HG03442 (cell line): ENCODE measurements around the gene DENND1A.

Experiments used
- ATAC-seq: cut with Tn5 transposase; IDR thresholded peaks from one replicate; pipeline ENCODE4 v1.9.1; 2021; ENCODE audit warnings: mild to moderate bottlenecking, moderate library complexity; ENCODE audit not compliant: unreplicated experiment

DENND1A gene

DNA sequence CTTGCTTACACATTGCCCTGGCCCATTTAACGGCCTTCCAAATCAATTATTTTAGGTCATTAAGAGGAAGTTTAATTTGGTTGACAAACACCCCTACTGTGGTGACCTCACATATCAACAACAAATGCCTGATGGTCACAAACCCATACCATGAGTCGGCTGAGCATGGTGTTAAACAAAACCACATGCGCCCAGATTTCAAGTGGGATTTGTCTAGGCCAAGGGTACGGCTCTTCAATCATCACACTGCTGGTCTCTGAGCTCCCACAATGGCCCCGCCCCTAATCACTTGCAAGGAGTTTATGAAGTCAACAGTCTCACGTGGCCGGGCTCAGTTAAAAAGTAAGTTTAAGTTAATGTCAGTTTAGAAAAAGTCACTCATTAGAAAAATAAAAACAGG lies 330.1 kb downstream of the DENND1A start:
- no peak for ATAC-seq

DNA sequence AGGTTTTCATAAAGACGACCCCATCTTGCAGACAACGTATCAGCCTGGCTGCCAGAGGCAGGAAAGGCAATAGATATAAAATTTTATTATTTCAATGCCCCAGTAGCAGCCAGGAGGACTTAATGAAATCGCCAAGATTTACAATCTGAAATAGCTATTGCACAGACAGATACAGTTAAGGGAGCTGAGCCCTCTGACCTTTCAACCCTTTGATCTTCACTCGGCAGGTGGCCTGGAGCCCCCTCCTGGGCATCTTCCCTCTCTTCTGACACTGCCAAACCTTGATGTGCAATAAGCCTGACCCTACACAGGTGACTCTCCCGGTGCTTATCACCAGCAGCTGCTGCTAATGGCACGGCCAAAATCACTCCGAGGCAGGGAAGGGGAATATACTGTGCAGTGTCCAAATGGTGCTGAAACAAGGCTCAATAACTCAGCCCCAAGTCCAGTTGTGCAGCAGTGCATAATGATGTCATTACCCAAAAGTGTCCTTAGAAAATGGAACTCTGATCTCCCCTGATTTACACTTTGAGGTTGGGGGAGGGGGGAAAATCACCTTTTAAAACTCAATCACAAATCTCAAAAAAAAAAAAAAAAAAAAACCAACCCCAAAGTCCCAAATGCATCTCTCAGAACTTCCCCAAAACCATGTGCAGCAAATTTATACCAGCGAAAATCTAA lies 331.9 kb downstream of the DENND1A start:
- ATAC-seq, result no peak

DNA sequence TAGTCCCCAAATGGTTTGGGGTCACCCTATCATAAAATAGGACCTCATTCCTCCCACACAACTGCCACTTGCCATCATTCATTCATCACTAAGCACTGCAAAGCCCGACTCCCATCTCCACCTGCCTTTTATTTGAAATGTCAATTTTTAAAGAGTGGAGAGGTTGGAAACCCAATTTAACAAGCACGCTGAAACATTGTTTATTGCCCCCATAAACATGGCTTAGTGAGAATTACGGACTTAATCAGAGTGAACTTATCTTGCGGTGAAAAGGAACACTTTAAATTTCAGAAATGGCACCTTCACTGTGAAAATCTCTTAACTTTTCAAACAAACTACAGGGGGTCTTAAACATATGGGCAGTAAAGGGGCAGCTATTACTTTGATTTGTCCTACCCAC lies 332.9 kb downstream of the DENND1A start:
- ATAC-seq, result no peak

DNA sequence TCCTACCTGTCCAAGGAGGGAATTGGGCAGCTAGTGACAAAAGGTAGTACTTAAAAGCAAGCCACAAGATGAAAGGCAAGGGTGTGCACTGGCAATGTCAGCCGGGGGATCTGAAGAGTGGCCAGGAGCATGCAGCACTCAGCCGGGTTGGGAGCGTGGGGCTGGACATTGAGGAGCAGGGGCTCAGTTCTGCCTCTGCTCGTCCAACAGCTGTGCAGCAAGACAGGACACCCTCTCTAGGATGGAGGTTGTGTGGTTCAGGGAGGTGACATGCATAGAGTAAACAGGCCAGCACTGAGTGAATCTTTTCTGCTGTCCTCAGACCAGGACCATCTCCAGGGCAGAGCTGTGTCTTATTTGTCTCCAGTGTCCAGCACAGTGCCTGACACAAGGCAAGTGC lies 338.6 kb downstream of the DENND1A start:
- ATAC-seq, result no peak

DNA sequence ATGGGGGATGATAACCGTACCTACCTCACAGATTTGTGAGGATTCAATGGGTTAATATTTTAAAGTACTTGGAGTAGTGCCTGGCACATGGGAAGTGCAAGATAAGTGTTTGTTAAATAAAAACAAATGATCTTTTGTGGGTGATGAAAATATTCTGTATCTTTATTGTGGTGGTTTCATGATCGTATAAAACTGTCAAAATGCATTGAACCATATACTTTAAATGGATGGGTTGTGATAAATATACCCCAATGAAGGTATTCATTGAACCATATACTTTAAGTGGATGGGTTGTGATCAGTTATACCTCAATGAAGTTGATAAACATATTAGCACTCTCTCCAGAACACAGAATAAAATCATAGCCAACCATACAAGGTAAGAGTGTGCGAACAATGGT lies 339.4 kb downstream of the DENND1A start:
- ATAC-seq, result no peak

DNA sequence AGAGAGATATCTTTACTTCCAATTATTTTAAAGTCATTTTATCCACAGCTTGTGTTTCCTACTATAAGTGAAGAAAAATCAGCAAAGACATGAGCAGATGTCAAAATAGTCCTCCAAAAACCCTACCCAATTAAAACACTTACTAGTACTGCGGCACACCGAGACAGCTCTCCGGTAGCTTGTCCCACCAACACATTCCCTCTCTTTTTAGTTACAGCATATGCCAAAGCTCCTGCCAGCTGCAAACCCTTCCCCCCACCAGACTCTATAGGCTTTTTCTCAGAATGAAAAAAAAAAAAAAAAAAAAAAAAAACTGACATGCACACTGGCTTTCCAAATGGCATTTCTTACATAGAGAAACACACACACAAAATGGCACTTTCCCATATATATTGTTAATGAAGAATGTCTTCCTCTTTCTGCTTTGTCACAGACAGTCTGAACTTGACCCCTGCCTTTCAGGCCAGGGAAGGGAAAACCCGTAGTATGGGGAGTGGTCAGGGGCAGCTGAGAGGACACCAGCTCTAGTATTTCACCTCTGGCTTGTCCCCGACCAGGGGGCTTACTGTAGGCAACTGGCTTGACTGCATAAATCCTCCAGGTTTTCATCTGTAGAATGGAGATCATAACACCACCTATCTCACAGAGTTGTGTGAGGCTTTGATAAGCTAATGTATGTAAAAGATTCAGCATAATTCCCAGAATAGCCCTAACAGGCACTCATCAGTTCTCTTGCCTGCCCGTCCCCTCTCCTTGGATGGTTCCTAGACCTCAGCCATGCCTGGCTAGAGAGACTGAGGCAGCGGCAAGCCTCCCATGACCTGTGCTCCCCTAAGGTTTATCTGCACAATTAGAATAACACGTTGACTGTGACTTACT lies 340.3 kb downstream of the DENND1A start:
- no peak for ATAC-seq

- no peak for ATAC-seq
Measured at GRCh38 chr9:123586275-123586674, 343.7 kb downstream of the DENND1A start.

DNA sequence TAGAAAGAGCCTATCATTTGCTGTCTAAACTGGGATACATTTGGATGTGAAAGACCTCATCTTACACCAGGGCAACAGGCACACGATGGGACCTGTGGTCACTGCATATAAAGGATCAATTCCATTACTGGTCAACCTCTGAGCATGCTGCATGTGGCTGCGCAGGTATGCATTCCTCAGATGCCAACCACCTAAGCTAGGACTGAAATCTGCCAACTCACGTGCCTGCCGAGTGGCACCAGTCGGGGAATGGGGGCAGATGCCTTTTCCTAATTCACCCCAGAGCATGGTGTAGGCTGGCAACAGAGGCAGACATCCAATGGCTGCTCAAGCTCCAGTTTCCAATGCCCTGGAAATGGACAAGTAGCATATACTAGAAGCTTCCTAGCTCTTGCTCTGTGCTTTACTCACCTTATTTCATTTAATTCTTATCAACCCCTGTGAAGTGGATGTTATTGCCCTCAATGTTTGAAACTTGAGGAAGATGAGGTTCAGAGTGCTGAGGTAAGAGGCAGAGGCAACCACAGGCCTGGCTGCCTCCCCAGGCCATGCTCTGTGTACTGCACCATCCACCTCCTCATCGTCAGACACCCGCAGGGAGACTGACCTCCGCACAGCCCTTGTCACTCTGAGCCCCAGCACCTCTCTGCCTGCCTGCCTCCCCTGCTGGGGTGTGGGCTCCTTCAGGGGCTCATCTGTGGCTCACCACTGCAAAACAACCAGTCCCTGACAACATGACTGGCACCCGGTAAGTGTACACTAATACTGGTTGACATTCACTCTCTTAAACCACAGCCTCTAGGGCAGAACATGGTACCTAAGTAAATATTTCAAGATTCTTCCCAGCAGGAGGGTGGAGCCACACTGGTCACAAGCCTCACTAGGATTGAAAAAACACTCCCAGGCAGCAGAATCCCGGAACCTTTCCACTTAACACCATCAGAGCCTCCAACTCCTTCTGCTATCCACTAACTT lies 345.4 kb downstream of the DENND1A start:
- no peak for ATAC-seq

DNA sequence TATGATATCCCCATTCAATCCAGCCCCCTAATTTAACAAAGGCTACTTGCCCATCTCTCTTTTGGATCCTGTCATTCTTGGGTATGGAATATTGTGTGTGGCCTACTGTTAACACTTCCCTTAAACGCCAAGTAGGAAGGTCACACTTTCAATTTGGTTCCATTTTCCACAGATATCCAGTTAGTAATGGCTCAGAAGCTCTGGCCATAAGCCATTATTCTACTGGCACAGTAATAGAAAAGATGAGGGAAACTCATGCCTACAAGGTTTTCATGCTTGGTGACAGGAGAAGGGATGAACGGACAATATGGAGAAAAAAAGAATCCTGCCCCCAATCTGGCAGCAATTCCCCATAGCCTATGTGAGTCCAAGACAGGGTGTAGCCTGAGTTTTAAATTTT lies 346.3 kb downstream of the DENND1A start:
- no peak for ATAC-seq

GRCh38 chr9:123571240-123571639 lies 358.7 kb downstream of the DENND1A start:
- no peak for ATAC-seq

DNA sequence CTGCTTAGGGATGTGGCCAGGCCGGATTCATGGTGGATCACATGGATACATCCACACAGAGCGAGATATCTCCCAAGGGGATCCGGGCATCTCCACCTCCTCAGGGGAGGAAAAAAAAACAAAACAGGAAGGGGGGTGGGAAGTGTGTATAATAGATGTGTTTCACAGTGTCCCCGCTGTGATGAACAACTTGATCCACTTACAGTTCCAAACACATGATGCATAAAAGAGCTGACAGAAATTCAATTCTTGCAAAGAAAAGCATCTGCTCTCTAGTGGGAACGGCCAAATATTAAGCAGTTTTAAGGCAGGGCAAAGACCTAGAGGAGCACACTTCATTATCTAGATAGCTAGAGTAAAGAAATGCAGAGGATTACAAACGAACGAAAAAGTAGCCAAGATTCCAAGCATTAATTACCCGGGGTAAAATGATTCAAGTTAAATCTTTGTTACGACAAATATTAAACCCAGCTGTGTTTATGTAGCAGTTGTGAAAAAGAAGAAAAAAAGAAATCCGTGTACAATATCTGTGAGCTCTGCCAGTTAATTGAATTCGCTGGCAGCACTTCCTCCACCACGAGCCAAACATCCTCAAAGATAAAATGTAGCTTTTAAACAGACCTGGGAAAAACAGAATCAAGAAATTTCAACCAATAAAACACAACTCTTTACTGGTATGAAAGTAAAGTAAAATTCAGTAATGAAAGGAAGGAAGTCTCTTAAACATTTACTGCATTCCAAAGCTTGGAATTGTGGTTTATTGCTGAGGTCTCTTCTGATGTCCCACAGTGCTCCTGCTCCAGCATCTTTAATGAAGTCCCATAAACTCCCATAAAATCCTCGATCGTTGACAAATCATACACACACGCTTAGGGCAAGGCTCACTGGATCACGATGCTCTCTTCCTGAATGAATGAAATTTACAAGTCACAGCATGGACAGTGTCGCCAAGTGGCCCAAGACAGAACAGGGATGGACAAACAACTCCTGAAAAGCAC lies 360.9 kb downstream of the DENND1A start:
- no peak for ATAC-seq

GRCh38 chr9:123567013-123567412 lies 362.9 kb downstream of the DENND1A start:
- ATAC-seq, result no peak

DNA sequence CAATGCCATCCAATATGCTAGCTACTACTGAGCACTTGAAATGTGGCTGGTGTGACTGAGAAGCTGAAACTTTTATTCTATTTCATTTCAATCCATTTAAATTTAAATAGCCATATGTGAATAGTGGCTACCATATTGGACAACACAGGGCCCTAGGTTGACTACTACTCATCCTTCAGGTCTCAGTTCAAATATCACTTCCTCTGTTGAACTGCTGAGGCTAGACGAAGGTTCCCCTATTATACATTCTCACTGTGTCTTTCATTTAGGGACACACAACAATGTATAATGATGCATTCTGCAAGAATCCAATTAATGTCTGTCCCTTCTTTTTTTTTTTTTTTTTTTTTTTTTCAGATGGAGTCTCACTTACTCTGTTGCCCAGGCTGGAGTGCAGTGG lies 365.3 kb downstream of the DENND1A start:
- no peak for ATAC-seq

- ATAC-seq, result peak; percentile 90
Measured at GRCh38 chr9:123562844-123563346, 367.0 kb downstream of the DENND1A start.

DNA sequence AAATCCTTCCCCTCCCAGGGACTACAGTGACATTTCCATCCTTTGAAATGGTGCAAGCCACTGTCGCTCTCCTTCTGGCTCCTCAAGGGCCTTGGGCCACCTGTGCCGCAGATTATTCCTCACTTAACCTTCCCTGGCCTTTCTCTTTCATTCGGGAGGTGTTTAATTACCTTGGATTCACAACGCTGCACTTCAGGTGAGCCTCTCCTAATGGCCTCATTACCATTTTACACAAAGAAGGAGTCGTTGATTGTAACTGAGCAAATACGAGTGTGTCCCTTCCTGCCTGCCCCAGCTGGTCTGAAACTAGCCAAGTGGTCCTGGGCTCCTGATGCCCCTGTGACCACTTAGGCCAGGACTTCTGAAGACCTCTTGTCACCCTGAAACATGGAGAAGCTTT lies 368.9 kb downstream of the DENND1A start:
- ATAC-seq, result no peak

- ATAC-seq, result no peak
Measured at GRCh38 chr9:123556464-123557435, 373.2 kb downstream of the DENND1A start.

- ATAC-seq, result no peak
Measured at GRCh38 chr9:123555646-123556045, 374.3 kb downstream of the DENND1A start.

GRCh38 chr9:123552530-123552929 lies 377.4 kb downstream of the DENND1A start:
- ATAC-seq, result no peak

- ATAC-seq, result no peak
Measured at GRCh38 chr9:123551734-123552133, 378.2 kb downstream of the DENND1A start.
